Tibial artery (tissue), 4 donors: ENCODE data around the gene MRPL36.

ENCODE experiments used
- DNase-seq, 2 donors: peaks; one replicate each; pipeline ENCODE4 v3.0.0-alpha.2; 2019
- H3K27ac ChIP-seq, 2 donors: fragments of 200-600 bp; sonication (generic) in 1 of 2; 1 replicate in 1 of 2; 2 replicates in 1 of 2; pipeline ENCODE4 v1.5.1; 2018 to 2019; ENCODE audit warnings: mild to moderate bottlenecking in 1 of 2
- H3K27me3 ChIP-seq, 2 donors: fragments of 200-600 bp; sonication (generic) in 1 of 2; one replicate each; pipeline versions ENCODE4 v1.5.1 to v1.6.0; 2016 to 2019
- H3K36me3 ChIP-seq, 3 donors: fragments of 200-600 bp; sonication (generic) in 2 of 3; one replicate each; pipeline ENCODE4 v1.5.1; 2016 to 2019; ENCODE audit warnings: mild to moderate bottlenecking in 2 of 3
- H3K4me1 ChIP-seq, 4 donors: fragments of 200-600 bp; sonication (generic) in 2 of 4; 1 replicate in 3 of 4; 2 replicates in 1 of 4; pipeline ENCODE4 v1.5.1; 2016 to 2019
- H3K4me3 ChIP-seq, 2 donors: fragments of 200-600 bp; sonication (generic) in 1 of 2; 1 replicate in 1 of 2; 2 replicates in 1 of 2; pipeline ENCODE4 v1.5.1; 2018 to 2019; ENCODE audit warnings: mild to moderate bottlenecking in 2 of 2
- H3K9me3 ChIP-seq, 3 donors: fragments of 200-600 bp; sonication (generic) in 1 of 3; one replicate each; pipeline ENCODE4 v1.5.1; 2016 to 2019
- CTCF ChIP-seq, 2 experiments: fragments of 200-600 bp in 1 of 2; fragments of 450-650 bp in 1 of 2; IDR thresholded peaks; one replicate each; pipeline ENCODE4 v1.5.1; 2017 to 2019; ENCODE audit warnings: antibody characterized with exemption in 2 of 2, mild to moderate bottlenecking in 1 of 2, moderate library complexity in 1 of 2
- intact Hi-C: fragments of 100-400 bp; cut with DNase I; formaldehyde crosslinking; loops from one replicate; pipeline ENCODE4 v1.15.0; 2023; ENCODE audit warnings: low total_unique reads

The MRPL36 gene

GRCh38 chr5:1807451-1808185 lies 8.0 kb upstream of the MRPL36 start:
- no peak for TF ChIP-seq CTCF (IDR thresholded peaks at IDR 0.05)
- Histone ChIP-seq H3K4me1 (peaks cover 0 to 5% (median 0%) of the 10 kb centered on the region in 4 donors), H3K27ac (no peak overlapping the region), H3K36me3 (peaks cover 64 to 96% (median 85%) of the 10 kb centered on the region in 3 donors), H3K9me3 (no peaks in the 10 kb centered on the region), H3K27me3 (no peaks in the 10 kb centered on the region), H3K4me3 (no peak overlapping the region)
- DNase-seq: peak in 1 of 2 donors; percentile 5
- intact Hi-C loops: no loop called here

- Histone ChIP-seq H3K4me1 (peaks cover 0 to 6% (median 3%) of the 10 kb centered on the region in 4 donors), H3K4me3 (no peak overlapping the region), H3K36me3 (peaks cover 59 to 93% (median 78%) of the 10 kb centered on the region in 3 donors), H3K27ac (no peak overlapping the region), H3K9me3 (no peaks in the 10 kb centered on the region), H3K27me3 (no peaks in the 10 kb centered on the region)
- no peak for TF ChIP-seq CTCF (IDR thresholded peaks at IDR 0.05)
- intact Hi-C loops: no loop called here
- DNase-seq: peak in 1 of 2 donors; percentile 10
These were observed 7.3 kb upstream of the MRPL36 start for GRCh38 chr5:1806974-1807373.

- H3K9me3 ChIP-seq: no peaks in the 10 kb centered on the region
- peaks cover 0 to 9% (median 5%) of the 10 kb centered on the region in 4 donors for H3K4me1 ChIP-seq
- peaks cover 52 to 86% (median 72%) of the 10 kb centered on the region in 3 donors for H3K36me3 ChIP-seq
- no peak for TF ChIP-seq CTCF (IDR thresholded peaks at IDR 0.05)
- no peaks in the 10 kb centered on the region for H3K27me3 ChIP-seq
- intact Hi-C loops: no loop called here
- no peak overlapping the region for H3K4me3 ChIP-seq
- DNase-seq: peak; percentile 8 to 40
- H3K27ac ChIP-seq: no peak overlapping the region
These were observed 6.6 kb upstream of the MRPL36 start for GRCh38 chr5:1806199-1806598.

- H3K27ac ChIP-seq: no peak overlapping the region
- H3K4me3 ChIP-seq: no peak overlapping the region
- no peaks in the 10 kb centered on the region for H3K9me3 ChIP-seq
- no peaks in the 10 kb centered on the region for H3K27me3 ChIP-seq
- peaks cover 52 to 82% (median 67%) of the 10 kb centered on the region in 3 donors for H3K36me3 ChIP-seq
- intact Hi-C loops: no loop called here
- no peak for TF ChIP-seq CTCF (IDR thresholded peaks at IDR 0.05)
- DNase-seq: peak; percentile 14 to 31
- H3K4me1 ChIP-seq: peaks cover 0 to 9% (median 6%) of the 10 kb centered on the region in 4 donors
These were observed 6.1 kb upstream of the MRPL36 start for GRCh38 chr5:1805736-1806135.

GRCh38 chr5:1805326-1805725 lies 5.7 kb upstream of the MRPL36 start:
- Histone ChIP-seq H3K27ac (no peak overlapping the region), H3K27me3 (no peaks in the 10 kb centered on the region), H3K4me1 (peaks cover 0 to 9% (median 7%) of the 10 kb centered on the region in 4 donors), H3K4me3 (no peak overlapping the region), H3K9me3 (no peaks in the 10 kb centered on the region), H3K36me3 (peaks cover 50 to 78% (median 63%) of the 10 kb centered on the region in 3 donors)
- no peak for TF ChIP-seq CTCF (IDR thresholded peaks at IDR 0.05)
- intact Hi-C loops: no loop called here
- peak in 1 of 2 donors; percentile 15 for DNase-seq
